Measurements from ENCODE around the gene WDPCP.
"Not testable (repeated sequence)": the region's sequence is repeated elsewhere in the genome, so short reads cannot be mapped to it uniquely, and the experiment has no call there.

The WDPCP gene

DNA sequence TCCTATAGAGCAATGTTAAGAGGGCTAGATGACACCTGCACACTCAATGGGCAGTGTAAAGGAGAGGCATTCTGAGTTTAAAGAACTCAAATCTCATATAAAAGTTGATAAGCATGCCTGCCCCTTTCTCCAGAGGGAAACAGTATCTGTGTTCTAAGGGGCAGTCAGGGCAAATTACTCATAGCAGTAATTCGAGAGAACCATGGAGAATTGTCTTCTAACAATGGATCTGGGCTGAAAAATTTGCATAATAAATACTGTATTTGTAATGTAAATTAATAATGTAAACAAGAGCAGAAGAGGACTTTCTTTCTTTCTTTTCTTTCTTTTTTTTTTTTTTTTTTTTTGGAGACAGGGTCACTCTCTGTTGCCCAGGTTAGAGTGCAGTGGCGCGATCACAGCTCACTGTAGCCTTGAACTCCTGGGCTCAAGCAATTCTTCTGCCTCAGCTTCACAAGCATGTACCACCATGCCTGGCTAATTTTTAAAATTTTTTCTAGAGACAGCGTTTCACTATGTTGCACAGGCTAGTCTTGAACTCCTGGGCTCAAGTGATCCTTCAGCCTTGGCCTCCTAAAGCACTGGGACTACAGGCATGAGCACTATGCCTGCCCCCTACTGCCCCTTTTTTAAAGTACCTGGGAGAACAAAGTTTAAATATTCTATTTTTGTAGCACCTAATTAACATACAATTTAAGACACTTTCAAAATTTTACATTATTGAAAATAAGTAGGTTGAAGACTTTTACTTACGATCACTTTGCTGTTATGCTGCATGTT is 467.0 kb downstream of the WDPCP start:
- no peak overlapping the region; the same call in 1 of the 2 replicates for H3K9ac ChIP-seq (ENCODE audit: low read depth, low read length)
- H3K4me1 ChIP-seq (ENCODE audit: insufficient read depth, low read length): 0 out of 2 replicates have a peak, but pooled peaks cover 4% of the 10 kb centered on the region
- no peaks in the 10 kb centered on the region for H3K9me3 ChIP-seq (ENCODE audit: control insufficient read depth, insufficient read depth, low read length)
- no peaks in the 10 kb centered on the region for H3K36me3 ChIP-seq (ENCODE audit: insufficient read depth, low read length)

DNA sequence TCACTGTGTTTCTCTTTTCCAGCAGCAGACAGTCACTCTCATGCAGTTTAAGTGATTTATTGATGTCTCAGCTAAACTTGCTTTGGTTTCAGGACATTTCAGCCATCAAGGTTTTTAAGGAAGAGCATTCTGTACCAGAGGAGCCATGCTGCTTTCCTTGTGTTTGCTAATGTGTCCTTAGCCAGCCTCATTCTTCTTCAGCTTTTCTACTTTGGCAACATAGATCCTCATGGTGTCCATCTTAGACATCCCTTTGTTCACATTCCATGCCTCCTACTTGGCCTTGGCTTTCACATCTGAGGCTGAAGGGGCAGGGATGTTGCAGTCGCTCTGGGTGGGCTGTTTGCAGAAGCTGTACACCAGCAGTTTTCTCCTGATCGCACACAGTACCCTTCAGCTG is 469.5 kb downstream of the WDPCP start:
- Histone ChIP-seq H3K36me3 (ENCODE audit: insufficient read depth, low read length) (no peaks in the 10 kb centered on the region), H3K9ac (ENCODE audit: low read depth, low read length) (no peak overlapping the region), H3K9me3 (ENCODE audit: control insufficient read depth, insufficient read depth, low read length) (no peaks in the 10 kb centered on the region; the same call in 1 of the 2 replicates), H3K4me1 (ENCODE audit: insufficient read depth, low read length) (0 out of 2 replicates have a peak, but pooled peaks cover 4% of the 10 kb centered on the region)

DNA sequence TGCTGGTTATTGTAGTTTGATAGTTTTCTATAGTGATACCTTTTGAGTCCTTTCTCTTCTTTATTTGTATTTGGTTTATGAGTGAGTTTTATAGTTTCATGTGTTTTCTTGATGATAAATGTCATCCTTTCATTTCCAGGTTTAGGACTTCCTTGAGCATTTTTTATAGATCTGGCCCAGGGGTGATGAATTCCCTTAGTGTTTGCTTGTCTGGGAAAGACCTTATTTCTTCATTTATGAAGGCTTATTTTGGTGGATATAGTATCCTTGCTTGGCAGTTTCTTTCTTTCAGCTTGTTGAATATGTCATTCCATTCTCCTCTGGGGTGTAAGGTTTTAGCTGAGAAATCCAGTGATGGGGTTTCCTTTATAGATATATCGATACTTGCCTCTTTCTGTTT is 483.8 kb downstream of the WDPCP start:
- Histone ChIP-seq H3K4me1 (ENCODE audit: insufficient read depth, low read length) (no peaks in the 10 kb centered on the region), H3K9me3 (ENCODE audit: control insufficient read depth, insufficient read depth, low read length) (no peaks in the 10 kb centered on the region), H3K9ac (ENCODE audit: low read depth, low read length) (no peak overlapping the region), H3K36me3 (ENCODE audit: insufficient read depth, low read length) (no peaks in the 10 kb centered on the region)

DNA sequence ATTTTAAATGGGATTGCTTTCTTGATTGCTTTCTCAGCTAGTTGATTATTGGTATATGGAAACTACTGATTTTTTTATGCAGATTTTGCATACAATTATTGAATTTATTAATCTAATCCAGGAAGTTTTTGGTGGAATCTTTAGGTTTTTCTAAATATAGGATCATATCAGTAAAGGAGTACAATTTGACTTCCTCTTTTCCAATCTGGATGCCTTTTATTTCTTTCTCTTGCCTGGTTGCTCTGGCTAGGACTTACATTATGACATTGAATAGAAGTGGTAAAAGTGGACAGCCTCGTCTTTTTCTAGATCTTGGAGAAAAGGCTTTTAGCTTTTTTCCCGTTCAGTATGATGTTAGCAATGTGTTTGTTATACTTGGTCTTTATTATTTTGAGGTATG is 486.3 kb downstream of the WDPCP start:
- Histone ChIP-seq H3K9ac (ENCODE audit: low read depth, low read length) (no peak overlapping the region), H3K9me3 (ENCODE audit: control insufficient read depth, insufficient read depth, low read length) (no peaks in the 10 kb centered on the region), H3K36me3 (ENCODE audit: insufficient read depth, low read length) (no peaks in the 10 kb centered on the region), H3K4me1 (ENCODE audit: insufficient read depth, low read length) (no peaks in the 10 kb centered on the region)

DNA sequence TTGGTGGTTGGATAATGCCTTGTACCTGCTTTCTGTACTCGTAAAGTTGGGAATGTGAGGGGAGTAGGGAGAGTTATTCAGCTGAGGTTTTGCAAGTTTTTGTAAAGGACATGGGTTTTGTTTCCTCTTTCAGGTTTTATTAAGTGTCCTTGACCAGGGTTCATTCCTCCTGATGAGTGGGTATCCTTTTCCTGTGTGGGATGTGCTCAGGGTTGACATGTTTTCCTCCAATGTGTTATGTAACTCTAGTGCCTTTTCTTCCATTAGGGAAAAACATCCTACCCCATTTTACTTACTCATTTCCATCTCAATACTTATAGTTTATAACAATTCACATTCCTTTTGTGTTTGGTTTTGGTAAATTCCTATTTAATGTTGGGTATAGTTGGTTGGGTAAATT is 489.2 kb downstream of the WDPCP start:
- Histone ChIP-seq H3K9ac (ENCODE audit: low read depth, low read length) (no peak overlapping the region), H3K36me3 (ENCODE audit: insufficient read depth, low read length) (no peaks in the 10 kb centered on the region)

DNA sequence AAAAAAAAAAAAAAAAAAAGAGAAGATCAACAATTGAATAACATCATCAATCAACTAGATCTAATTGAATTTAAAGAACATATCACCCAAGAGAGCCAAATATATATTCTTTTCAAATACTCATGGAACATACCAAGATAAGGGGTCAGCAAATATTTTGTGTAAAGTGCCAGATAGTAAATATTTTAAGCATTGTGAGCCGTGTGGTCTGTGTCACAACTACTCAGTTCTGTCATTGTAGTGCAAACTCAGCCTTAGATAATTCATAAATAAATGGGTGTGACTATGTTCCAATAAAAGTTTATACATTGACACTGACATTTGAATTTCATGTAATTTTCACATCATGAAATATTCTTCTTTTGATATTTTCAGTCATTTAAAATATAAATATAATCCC is 491.8 kb downstream of the WDPCP start:
- no peaks in the 10 kb centered on the region for H3K36me3 ChIP-seq (ENCODE audit: insufficient read depth, low read length)

More for the DNA sequence above, 489.2 kb downstream of the WDPCP start:
- Histone ChIP-seq H3K4me1 (ENCODE audit: insufficient read depth, low read length) (no peaks in the 10 kb centered on the region), H3K9me3 (ENCODE audit: control insufficient read depth, insufficient read depth, low read length) (no peaks in the 10 kb centered on the region)

DNA sequence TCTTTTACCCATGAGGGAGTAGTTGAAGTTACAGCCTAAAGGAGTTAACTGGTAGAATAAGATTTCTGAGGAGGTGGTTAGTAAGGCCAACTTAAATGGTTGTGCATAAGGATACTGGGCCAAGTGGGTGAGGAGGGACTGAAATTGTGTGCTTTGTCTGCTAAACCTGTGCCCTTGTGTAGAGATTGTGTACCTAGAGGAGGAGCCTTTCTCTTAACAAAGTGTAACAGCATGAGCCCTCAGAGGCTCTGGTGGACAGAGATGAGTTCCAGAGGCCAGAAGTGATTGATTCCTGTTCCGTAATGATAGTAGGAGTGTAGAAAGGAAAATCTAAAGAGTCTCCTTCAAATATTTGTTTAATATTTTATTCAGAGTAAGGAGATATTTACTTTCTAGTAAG is 494.8 kb downstream of the WDPCP start:
- Histone ChIP-seq H3K4me1 (ENCODE audit: insufficient read depth, low read length) (no peaks in the 10 kb centered on the region), H3K36me3 (ENCODE audit: insufficient read depth, low read length) (no peaks in the 10 kb centered on the region), H3K9ac (ENCODE audit: low read depth, low read length) (no peak overlapping the region), H3K9me3 (ENCODE audit: control insufficient read depth, insufficient read depth, low read length) (no peaks in the 10 kb centered on the region)

More for the DNA sequence above, 491.8 kb downstream of the WDPCP start:
- Histone ChIP-seq H3K9ac (ENCODE audit: low read depth, low read length) (no peak overlapping the region), H3K4me1 (ENCODE audit: insufficient read depth, low read length) (no peaks in the 10 kb centered on the region), H3K9me3 (ENCODE audit: control insufficient read depth, insufficient read depth, low read length) (no peaks in the 10 kb centered on the region)

DNA sequence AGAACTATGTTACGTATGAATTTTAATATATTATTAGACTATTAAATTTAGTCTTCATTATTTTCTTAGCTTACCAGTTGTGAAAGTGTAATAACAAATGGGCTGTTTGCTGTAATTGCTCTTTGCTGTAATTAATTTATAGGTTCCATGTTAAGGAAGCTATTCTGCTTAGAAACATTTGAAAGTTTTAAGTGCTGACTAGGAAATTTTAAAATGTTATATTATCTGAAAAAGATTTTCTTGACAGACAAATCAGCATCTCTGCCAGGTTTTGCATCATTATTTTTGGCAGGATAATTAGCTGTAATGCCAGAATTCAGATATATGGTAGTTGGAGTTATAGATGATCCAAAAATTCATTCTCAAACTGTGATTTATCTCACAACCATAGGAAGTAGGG is 495.4 kb downstream of the WDPCP start:
- no peaks in the 10 kb centered on the region for H3K4me1 ChIP-seq (ENCODE audit: insufficient read depth, low read length)
- no peaks in the 10 kb centered on the region for H3K36me3 ChIP-seq (ENCODE audit: insufficient read depth, low read length)
- H3K9me3 ChIP-seq (ENCODE audit: control insufficient read depth, insufficient read depth, low read length): no peaks in the 10 kb centered on the region
- H3K9ac ChIP-seq (ENCODE audit: low read depth, low read length): no peak overlapping the region

DNA sequence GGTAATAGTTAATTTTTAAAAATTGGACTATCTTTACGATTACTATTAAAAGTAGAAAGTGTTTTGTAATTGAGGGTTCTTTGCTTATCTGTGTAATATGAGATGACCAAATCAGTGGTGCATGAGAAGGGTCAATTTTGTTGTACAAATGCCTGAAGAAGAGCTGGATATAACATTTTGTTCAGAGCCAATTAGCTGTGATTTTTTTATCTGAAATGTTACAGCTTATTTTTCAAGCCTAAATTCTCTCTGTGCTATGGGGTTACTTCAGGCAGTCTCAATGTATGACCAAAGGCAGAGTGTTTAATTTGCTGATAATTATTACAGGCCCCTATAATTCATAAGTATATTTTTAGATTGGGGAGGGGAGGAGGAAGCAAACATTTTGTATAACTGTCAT is 495.9 kb downstream of the WDPCP start:
- Histone ChIP-seq H3K4me1 (ENCODE audit: insufficient read depth, low read length) (no peaks in the 10 kb centered on the region), H3K36me3 (ENCODE audit: insufficient read depth, low read length) (no peaks in the 10 kb centered on the region)

DNA sequence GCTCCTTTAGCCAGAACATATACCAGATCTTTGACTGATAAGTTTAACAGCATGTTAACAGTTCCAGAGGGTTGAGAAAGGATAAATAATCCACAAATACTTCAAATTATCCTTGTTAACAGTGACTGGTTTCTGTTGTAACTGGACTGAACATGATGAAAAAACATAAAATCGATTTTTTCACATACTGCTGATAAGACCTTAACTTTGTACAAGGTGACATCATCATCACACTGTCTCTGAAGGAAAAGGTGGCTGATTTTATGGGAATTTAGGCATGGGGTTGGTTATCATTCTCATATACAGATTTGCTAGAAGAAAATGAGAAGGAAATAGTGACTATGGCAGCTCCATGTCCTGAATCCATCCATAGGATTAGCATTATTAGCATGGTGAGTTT is 501.6 kb downstream of the WDPCP start:
- no peak overlapping the region for H3K9ac ChIP-seq (ENCODE audit: low read depth, low read length)
- H3K4me1 ChIP-seq (ENCODE audit: insufficient read depth, low read length): no peaks in the 10 kb centered on the region
- H3K36me3 ChIP-seq (ENCODE audit: insufficient read depth, low read length): no peaks in the 10 kb centered on the region
- H3K9me3 ChIP-seq (ENCODE audit: control insufficient read depth, insufficient read depth, low read length): no peaks in the 10 kb centered on the region

More for the DNA sequence above, 495.9 kb downstream of the WDPCP start:
- Histone ChIP-seq H3K9ac (ENCODE audit: low read depth, low read length) (no peak overlapping the region), H3K9me3 (ENCODE audit: control insufficient read depth, insufficient read depth, low read length) (no peaks in the 10 kb centered on the region)

DNA sequence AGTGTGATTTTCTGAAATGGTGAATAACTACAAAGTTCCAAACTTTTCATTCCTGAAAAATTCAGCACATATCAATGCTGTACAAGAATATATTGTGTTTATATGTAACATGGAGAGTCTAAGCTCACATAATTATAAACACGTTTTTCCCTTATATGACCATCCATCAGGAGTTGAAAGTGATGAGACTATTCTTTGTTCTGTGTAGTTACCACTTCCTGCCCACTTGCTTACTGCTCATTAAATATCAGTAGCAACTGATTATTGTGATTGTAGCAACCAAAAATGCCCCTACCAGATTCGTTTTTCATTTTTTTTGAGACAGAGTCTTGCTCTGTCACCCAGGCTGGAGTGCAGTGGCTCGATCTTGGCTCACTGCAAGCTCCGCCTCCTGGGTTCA is 506.9 kb downstream of the WDPCP start:
- Histone ChIP-seq H3K9ac (ENCODE audit: low read depth, low read length) (no peak overlapping the region), H3K4me1 (ENCODE audit: insufficient read depth, low read length) (no peaks in the 10 kb centered on the region), H3K36me3 (ENCODE audit: insufficient read depth, low read length) (no peaks in the 10 kb centered on the region), H3K9me3 (ENCODE audit: control insufficient read depth, insufficient read depth, low read length) (no peaks in the 10 kb centered on the region)

DNA sequence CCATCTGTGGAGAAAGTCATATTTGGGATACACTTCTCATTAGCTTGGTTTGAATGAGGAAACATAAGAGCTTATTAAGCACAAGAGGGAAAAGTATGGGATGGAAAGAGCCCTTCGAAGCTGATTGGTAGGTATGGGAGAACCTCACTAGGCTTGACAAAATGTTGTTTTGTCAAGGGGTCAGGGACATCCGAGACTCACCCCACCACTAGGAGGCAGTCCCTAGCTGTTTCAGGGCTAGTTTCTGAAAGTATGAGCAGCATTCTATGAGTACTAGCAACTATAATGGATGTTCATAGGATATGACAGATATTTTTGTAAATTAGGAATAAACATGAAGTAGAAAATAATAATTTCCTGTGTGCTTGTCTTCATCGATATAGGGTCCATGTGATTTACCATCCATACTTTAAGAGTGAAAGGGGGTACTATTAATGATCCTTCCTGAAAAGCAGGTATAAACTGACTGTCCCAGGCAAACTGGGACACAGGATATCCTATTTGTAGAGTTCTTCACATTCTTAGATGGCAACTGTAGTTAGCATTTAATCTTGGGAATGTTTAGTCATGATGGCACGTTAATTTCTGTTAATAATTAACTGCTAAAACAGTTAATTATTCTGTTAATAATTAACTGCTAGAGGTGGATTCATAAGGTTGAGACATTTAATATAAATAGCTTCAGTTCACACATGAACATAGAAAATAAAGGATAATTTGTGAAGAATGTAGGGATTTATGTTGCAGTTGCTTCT is 509.2 kb downstream of the WDPCP start:
- no peaks in the 10 kb centered on the region for H3K36me3 ChIP-seq (ENCODE audit: insufficient read depth, low read length)
- H3K9ac ChIP-seq (ENCODE audit: low read depth, low read length): no peak overlapping the region
- H3K9me3 ChIP-seq (ENCODE audit: control insufficient read depth, insufficient read depth, low read length): no peaks in the 10 kb centered on the region
- H3K4me1 ChIP-seq (ENCODE audit: insufficient read depth, low read length): no peaks in the 10 kb centered on the region

DNA sequence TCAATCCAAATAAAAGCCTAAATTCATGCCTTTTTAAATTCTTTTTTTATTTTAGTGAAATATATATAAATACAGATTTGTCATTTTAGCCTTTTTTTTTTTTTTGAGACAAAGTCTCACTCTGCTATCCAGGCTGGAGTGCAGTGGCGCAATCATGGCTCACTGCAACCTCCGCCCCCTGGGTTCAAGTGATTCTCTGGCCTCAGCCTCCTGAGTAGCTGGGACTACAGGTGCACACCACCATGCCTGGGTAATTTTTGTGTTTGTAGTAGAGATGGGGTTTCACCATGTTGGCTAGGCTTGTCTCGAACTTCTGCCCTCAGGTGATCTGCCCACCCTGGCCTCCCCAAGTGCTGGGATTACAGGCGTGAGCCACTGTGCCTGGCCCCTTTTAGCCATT is 513.9 kb downstream of the WDPCP start:
- H3K9ac ChIP-seq (ENCODE audit: low read depth, low read length); H3K36me3 ChIP-seq (ENCODE audit: insufficient read depth, low read length); H3K9me3 ChIP-seq (ENCODE audit: control insufficient read depth, insufficient read depth, low read length); H3K4me1 ChIP-seq (ENCODE audit: insufficient read depth, low read length): not testable (repeated sequence)

DNA sequence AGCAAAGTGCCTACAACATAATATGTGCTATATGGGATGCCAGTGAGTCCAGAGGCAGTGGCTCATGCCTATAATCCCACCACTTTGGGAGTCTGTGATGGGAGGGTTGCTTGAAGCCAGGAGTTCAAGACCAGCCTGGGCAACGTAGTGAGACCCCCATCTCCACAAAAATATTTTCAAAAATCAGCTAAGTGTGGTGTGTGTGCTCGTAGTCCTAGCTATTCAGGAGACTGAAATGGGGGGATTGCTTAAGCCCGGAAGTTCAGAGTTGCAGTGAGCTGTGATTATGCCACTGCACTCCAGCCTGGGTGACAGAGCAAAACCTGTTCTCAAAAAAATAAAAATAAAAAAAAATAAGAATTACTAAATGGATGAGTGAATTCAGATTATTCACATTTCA is 514.3 kb downstream of the WDPCP start:
- Histone ChIP-seq H3K9ac (ENCODE audit: low read depth, low read length) (no peak overlapping the region), H3K9me3 (ENCODE audit: control insufficient read depth, insufficient read depth, low read length) (no peaks in the 10 kb centered on the region), H3K36me3 (ENCODE audit: insufficient read depth, low read length) (no peaks in the 10 kb centered on the region), H3K4me1 (ENCODE audit: insufficient read depth, low read length) (no peaks in the 10 kb centered on the region)

DNA sequence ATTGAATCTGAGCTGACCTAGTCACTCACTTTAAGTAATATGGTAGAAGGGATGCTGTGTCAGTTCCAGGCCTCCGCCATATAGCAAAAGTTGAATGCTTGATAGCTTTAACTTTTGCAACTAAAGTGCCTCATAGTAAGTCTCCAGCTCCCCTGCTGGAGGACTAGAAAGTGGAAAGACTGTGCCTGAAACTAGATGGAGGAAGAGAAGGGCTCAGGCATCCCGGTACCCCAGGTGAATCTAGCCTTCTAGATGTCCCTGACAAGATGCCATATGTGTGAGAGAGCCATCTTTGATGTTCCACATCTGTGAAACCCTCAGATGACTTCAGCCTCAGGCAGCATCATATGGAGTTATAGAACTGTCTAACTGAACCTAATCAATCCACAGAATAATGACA is 516.6 kb downstream of the WDPCP start:
- Histone ChIP-seq H3K9ac (ENCODE audit: low read depth, low read length) (no peak overlapping the region), H3K36me3 (ENCODE audit: insufficient read depth, low read length) (no peaks in the 10 kb centered on the region), H3K4me1 (ENCODE audit: insufficient read depth, low read length) (no peaks in the 10 kb centered on the region), H3K9me3 (ENCODE audit: control insufficient read depth, insufficient read depth, low read length) (no peaks in the 10 kb centered on the region)

All from ES-I3 (cell line).